ENCODE results near the gene IL7R.
"Not testable (repeated sequence)": the region's sequence is repeated elsewhere in the genome, so short reads cannot be mapped to it uniquely, and the experiment has no call there.

Gene IL7R

GRCh38 chr5:35845508-35845907 is 11.2 kb upstream of the IL7R start:
- DNase-seq, result not testable (repeated sequence)

GRCh38 chr5:35847491-35847890 is 9.2 kb upstream of the IL7R start:
- DNase-seq, result no peak

DNA sequence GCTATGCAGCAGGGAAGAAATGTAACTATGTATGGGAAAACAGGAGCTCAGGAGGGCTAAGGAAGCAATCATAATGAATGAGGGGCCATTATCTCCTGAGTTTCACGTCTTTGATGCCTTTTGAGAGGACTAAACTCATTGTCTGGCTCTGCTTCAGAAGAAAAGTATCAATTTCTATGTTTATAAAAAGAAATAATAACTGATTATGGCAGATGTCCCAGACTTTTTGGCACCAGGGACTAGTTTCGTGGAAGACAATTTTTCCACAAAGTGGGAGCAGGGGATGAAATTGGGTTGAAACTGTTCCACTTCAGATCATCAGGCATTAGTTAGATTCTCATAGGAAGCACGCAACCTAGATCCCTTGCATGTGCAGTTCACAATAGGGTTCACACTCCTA is 8.7 kb upstream of the IL7R start:
- DNase-seq, result no peak

- DNase-seq, result no peak
Measured at GRCh38 chr5:35849860-35850259, 6.8 kb upstream of the IL7R start.

- no peak for DNase-seq
Measured at GRCh38 chr5:35850967-35851680, 5.6 kb upstream of the IL7R start.

- no peak for DNase-seq
Measured at GRCh38 chr5:35852084-35852734, 4.5 kb upstream of the IL7R start.

DNA sequence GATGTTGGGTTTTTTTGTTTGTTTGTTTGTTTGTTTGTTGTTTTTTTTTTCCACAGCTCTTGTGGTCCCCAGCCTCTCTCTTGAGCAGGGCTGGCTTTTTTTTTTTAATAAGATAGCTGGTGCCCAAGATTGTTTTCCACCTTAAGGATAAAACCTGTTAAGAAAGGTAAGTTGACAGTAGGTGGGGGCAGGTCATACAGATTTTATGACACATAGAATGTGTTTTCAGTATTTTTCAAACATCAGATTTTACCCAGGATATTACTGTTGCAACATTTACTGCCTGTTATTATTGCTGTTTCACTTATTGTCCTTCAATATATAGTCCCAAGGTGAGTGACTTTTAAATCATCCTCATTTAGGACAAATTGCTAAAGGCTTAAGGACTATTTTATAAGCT is 3.9 kb upstream of the IL7R start:
- no peak for DNase-seq

DNA sequence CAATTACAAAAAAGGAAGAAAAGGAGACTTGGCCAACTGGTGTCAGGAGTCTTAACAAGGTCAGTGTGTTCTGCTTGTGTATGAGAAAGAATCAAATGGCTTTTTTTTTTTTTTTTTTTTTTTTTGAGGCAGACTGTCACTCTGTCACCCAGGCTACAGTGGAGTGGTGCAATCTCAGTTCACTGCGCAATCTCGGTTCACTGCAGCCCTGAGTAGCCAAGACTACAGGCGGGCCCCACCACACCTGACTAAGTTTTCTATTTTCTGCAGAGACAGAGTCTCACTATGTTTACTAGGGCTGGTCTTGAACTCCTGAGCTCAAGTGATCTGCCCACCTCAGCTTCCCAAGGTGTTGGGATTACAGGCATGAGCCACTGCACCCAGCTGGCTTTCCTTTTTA is 3.1 kb upstream of the IL7R start:
- no peak for DNase-seq

- DNase-seq, result no peak
Measured at GRCh38 chr5:35854248-35854647, 2.4 kb upstream of the IL7R start.

GRCh38 chr5:35855187-35855586 is 1.5 kb upstream of the IL7R start:
- DNase-seq, result no peak

GRCh38 chr5:35856186-35856764 is 416 bp upstream of the IL7R start:
- DNase-seq, result not testable (repeated sequence)

DNA sequence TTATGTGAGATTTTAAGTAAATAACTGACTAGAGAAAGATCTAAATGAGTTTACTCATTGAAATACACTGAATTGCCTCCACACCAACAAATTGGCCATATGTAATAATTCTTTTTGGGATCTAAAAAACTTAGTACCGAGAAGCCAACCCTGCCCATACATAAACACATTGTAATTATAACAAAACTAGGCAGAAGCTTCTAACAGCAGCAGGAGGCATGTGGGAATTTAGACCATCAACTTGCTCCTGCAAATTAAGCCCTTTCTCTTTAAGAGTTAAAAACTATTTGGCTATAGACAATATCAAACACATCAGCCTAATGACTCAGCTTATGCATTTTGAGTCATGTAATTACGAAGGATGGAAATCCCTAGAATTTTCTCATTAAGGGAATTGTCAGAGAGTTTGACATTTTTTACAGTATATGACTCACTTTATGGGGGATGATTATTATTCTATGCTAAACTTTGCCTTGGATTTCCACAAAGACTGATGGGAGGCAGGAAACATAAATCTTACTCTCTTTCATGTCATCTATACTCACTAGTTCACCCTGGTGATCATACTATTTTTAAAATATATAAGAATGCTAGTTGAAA is 1.0 kb downstream of the IL7R start:
- DNase-seq, result no peak

- no peak for DNase-seq
Measured at GRCh38 chr5:35859101-35859661, 2.5 kb downstream of the IL7R start.

DNA sequence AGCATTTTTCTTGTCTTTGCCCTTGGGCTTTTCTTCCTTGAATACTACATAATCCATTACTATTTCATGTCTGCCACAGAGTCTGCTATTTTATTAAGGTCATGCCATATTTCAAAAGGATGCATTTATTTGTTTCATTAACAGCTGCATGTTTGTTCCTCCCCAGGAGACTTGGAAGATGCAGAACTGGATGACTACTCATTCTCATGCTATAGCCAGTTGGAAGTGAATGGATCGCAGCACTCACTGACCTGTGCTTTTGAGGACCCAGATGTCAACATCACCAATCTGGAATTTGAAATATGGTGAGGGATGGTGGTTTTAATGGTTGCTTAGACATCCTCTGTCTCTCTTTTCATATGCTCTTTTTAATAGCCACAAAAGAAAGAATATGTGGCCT is 4.0 kb downstream of the IL7R start:
- DNase-seq, result no peak

DNA sequence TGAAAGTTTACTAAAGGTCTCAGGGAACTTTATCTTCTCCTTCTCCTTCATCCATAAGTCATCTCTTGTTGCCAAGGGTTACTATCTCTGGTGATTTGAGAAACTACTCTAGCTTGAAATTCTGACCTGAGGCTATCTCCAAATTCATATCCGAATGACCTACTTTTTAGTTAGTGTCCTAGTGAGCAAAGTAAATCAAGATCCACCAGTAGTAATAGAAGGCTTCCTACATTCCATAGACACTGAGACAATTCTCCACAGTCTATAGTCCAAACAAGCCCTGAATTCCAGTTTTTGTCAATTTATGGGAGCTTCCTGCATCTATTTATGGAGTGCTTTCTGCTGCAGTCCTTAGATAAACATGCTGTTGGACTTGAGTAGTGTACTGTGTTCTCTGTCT is 5.0 kb downstream of the IL7R start:
- DNase-seq, result no peak

DNA sequence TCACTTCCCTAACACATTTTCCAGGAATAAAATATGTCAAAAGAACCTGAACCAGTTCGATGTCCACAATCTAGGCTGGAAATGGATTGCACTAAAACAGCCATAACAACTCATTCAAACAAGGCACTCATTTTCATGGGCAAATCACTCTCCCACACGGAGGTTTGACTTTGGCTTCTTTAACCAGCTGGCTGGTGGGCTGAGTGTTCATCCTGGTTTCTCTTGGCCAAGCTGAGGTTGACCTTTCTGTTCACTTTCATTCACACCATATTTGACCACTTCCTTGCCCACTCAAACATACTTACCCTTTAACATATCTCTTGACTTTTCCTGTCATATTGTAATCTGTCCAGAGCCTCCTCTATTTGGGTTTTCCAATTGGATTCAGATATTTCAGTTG is 5.4 kb downstream of the IL7R start:
- no peak for DNase-seq

DNA sequence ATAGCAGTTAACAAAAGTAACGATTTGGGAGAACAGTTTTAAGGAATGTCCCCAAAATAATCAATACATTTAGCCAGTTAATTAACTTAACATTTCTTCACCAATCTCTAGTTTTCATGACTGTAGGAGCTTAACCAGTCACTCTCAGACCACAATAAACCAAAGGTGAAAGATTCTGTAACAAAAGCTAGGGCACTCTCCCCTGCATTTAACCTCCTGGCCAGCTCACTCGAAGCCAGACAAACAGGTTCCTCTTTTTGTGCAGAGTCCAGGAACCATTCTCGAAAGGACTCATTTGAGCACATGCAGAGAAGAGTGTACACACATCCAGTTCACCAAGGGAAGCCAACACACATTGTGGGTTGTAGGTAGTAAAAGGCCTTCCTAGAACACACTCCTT is 6.5 kb downstream of the IL7R start:
- no peak for DNase-seq

- no peak for DNase-seq
Measured at GRCh38 chr5:35867998-35868397, 11.3 kb downstream of the IL7R start.

DNA sequence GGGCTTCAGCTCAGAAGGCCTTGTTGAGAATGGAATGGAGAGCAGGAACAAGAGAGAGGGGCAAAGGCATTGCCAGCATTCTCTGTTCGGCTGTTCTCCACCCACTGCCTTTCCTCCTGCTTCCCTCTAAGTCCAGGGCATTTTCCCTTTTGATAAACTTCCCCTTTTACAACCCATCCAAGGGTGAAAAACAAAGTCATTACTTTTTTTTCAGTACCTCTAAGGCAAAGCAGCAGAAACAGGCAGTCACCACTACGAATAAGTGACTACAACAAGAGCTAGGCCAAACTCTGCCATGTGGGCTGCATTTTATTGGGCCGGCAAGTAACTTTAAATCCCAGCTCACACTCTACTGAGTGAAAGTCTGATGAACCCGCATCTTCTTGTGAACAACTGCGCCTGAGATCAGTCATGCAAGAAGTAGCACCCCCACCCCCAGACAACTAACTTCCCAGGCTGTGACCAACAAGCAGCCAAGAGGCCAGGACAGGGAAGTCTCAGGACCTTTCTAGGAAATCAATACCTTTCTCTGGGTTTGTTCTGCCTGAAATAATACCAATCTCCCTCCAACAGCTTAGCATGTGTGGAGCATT is 13.1 kb downstream of the IL7R start:
- no peak for DNase-seq

DNA sequence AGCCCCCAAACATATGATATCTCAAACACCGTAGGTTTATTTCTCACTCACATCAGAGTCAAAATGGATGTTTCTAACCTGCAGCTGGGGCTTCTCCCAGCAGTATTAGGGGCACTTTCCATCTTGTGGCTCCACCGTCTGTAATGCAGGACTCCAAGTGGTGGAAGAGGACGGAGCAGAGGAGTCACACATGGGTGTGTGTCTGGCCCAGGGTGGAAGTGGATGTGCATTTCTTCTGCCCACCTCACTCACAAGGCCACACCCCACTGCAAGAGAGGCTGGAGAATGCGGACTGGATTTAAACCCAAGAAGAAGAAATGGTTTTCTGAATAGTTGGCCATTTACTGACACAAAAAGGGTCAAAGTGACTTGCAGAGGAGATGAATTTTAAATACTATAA is 13.9 kb downstream of the IL7R start:
- no peak for DNase-seq

- no peak for DNase-seq
Measured at GRCh38 chr5:35876454-35876853, 19.8 kb downstream of the IL7R start.

GRCh38 chr5:35876922-35877321 is 20.2 kb downstream of the IL7R start:
- DNase-seq, result no peak

DNA sequence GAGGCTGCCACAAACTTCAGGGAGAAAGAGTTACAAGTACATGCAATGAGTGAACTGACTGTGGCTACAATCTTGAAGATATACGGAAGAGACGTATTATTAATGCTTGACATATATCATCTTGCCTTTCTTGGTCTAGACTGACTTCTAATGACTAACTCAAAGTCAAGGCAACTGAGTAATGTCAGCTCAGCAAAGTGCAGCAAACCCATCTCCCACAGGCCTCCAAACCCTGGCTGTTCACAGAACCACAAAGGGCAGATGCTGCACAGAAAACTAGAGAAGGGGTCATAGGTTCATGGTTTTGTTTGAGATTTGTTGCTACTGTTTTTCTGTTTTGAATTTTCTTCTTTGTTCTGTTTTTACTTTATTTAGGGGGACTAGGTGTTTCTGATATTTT is 21.0 kb downstream of the IL7R start:
- no peak for DNase-seq

All from islet precursor cell (in vitro differentiated cells).